D341Med (cell line): ENCODE data around the gene GBX1.

Source experiments
- DNase-seq: peaks from one replicate; pipeline ENCODE4 v3.0.0; 2012; ENCODE audit warnings: low spot score

GBX1 gene

DNA sequence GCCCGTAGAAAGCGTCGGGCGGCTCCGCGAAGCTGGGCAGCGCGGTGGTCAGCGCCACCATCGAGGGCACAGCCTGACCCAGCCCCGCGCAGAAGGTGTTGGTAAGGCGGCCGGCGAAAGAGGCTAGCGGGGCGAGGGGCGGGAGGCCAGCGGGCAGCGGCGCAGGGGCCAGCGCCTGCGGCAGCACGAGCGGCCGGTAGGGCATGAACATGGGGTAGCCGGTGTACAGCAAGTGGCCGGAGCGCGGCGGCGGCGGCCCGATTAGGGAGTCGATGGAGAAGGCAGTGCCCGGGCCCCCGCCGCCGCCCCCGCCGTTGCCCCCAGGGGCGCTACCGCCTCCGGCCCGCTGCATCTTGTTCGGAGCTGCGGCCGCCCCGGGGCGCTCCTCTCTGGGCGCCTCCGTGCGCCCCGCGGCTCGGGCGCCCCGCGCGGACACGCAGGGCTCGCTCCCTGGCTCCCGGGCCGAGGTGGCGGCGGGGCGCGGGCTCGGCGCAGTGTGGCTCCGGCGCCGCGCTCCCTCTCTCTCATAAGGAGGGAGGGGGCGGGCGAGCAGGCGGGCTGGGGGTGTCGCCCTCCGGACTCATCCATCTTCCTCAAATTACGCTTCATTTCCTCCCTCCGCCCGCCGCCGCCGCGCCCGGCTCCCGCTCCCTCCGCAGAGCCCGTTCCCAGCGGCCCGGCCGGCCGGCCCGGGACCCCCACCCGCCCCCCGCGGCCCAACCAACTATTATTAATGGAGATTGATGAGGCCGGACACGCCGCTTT is at the start of gene GBX1:
TSS of gene GBX1 (minus strand) at position 498 of the 765 bp plus-strand sequence. CDS start at position 352, 146 bp downstream.
- peak; percentile 76 for DNase-seq

- DNase-seq = no peak
Observed at GRCh38 chr7:151215396-151215795, 47.9 kb upstream of the GBX1 start.

DNA sequence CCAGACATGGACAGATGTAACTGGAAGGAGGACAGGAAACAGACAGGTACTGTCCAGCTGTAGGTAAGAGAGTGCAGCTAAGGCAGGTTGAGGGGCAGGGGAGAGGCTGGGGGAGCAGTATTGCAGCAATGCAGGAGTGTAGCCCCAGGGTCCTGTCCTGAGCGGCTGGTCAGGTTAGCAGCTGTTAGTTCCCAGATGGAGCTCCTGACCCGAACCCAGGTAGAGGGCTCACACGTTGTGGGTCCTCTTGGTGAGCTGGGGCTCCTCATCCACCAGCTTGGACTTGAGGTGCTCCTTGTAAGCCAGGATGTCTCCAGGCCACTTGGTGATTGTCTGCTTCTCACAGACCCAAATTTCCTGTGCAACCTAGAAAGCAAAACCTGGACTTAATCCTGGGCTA is 46.3 kb upstream of the GBX1 start:
- no peak for DNase-seq

- DNase-seq = no peak
Observed at GRCh38 chr7:151212626-151213025, 45.1 kb upstream of the GBX1 start.

DNA sequence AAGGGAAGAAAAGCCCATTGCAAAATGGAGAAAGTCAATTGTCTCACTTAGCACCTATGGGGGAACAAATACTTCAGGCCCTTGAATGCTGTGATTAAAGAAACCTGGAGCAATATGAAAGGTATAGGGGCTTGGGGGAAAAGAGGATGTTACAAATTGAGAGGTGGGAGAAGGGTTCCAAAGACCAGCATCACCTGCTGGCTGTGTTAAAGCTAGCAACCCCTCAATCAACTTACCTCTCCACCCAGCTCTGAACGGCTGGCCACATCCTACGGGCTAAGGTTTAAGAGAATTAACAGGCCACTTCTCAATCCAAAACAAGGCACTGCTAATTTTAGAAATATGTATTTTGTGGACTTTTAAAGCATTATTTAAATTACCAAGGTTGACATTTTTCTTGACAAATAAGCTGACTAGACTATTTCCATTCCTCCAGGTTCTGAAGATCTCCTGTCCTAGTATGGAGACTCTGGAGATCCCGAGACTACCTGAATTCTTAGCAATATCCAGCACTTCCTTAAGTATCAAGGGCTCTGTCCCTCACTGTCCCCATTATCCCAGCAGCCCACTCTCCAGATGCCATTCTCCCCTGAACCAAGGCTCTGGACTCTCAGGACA is 43.8 kb upstream of the GBX1 start:
- peak; percentile 18 for DNase-seq

DNA sequence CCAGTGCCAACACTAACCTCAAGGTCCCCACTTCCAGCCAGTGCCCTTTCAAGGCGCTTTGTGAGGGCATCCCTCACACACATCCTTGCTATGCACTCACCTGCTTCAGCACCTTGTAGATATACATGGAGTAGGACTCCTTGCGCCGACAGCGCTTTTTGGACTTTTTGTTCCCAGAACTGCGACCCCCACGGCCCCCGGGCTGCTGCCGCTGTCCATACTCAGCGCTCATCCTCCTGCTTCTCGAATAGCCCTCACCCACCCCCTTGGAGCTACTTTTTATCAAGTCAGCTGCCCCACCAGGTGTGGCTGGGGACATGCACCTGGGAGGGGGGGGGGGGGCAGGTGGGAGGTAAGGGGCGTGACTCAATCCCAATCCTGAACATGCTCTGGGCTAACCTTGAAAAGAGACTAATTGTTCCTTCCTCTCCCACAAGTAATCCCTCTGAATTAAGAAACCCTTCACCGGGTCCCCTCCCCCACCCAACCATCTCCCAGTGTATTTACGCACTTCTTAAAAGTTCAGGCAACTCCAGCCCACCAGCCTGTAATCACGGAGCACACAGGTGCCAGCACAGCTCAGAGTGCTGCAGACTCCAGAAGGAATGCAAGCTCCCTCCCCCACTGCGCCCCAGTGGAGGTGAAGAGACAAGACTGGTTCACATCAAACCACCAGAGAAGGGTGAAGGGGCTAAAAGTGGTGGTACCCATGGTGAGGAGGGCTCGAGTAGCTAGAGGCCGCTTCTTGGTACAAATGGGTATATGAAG is 42.8 kb upstream of the GBX1 start, which contains the start of gene H2BK1:
TSS of gene H2BK1 (minus strand) at position 402 of the 768 bp plus-strand sequence. CDS start at position 232, 170 bp downstream.
- DNase-seq = peak; percentile 19

DNA sequence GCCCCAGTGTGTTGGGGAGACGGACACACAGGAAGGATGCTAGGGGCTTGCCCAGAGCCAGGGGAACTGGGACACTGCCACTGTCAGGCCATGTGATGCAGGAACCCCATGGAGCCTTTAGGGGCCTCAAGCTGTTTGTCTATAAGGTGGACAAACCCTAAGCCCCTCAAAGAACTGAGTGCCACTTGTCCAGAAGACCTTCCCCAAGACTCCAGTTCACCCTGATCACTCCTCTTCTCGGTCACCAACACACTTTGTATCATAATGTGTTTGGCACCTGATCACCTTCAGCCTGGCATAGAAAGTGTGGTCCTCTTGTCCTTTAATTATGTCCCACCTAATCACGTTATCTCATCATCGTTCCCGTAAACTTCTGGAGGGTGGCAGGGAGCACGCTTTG is 42.1 kb upstream of the GBX1 start:
- no peak for DNase-seq

DNA sequence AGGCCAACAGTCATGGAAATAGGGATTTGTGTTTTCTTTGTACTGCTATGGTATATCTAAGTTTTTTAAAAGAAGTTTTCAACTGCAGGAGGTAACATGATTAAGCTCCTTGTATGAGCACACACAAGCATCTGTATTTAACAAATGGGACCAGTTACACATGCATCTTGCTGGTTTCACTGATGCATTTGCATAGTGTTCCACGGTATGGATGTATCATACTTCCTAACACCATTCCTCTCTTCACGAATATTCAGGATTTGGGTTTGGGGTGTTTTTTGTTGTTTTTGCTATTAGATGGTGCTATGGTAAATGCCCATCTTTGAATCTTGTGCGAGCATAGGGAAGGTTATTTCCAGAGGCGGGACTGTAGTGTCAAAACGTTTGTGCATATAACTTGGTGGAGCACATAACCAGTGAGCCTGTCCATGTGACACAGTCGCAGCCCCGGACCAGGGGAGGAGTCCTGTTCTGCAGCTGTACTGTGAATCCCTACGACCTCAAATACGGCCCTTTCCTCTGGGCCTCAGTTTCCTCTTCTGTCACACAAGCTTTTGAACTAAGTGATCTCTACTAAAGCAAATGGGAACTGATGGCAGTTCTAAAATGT is 40.9 kb upstream of the GBX1 start:
- DNase-seq = no peak

- no peak for DNase-seq
Observed at GRCh38 chr7:151207804-151208203, 40.3 kb upstream of the GBX1 start.

GRCh38 chr7:151207315-151207714 is 39.8 kb upstream of the GBX1 start:
- no peak for DNase-seq

- DNase-seq = no peak
Observed at GRCh38 chr7:151206914-151207313, 39.4 kb upstream of the GBX1 start.

DNA sequence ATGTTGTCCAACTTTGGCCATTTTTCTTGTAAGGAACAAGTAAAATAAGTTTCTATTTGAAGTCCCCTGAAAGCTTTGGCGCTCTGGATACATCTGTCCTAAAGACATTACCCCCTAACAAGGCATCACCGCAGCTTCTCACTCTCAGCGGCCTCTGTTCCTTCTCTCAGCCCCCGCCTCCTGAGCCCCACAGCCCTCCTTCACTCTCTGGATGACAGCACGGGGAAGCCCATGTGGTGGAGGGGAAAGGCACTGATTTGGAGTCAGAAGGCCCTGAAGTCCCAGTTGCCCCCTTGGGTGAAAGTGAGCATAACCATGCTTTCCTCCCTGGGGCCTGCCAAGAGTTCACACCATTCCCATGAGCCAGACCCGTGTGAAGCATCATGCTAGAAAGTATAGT is 38.2 kb upstream of the GBX1 start:
- DNase-seq = no peak

DNA sequence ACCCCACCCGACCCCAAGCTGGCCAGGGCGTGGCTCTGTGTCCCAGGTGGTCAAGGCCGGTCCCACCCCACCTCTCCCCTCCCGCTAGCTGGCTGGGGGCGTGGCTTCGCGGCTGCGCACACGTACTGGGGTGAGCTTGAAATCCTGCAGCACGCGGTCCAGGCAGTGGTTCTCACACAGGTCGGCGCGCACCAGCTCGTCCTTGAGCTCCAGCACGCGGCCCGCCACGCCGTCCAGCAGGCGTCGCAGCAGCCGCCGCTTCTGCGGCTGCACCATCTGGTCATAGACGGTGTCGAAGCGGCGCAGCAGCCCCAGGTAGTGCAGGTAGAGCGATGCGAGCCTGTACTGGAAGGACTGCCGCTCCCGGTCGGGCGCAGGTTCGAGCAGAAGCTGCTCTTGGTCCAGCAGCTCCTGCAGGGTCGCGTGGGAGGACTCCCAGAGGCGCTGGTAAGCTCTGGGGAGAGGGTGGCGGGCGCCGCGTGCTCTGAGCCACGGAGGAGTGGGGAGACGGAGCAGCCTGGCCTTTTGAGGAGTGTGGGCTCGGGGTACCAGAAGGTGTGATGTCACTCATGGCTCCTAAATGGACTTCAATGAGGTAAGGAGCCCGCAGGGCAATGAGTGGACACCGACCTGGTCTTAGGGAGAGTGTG is 37.0 kb upstream of the GBX1 start:
- no peak for DNase-seq

DNA sequence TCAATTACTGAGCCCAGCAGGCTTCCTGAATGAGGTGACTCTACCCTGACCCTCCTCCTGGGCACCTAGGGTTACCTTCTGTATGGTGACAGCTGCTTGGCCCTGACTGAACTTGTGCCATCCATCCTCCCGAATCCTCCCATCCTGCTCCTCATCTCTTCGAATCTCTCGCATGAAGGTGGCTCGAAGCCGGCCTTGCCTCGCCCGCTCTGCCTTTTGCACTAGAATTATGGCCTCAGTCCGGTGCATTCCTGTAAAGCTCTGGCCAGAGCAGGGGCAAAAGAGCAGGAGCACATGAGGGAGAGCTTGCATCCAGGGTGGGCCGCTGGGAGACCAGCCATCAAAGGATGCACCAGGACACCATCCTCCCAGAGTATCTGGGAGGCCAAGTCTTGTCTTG is 35.3 kb upstream of the GBX1 start:
- no peak for DNase-seq

DNA sequence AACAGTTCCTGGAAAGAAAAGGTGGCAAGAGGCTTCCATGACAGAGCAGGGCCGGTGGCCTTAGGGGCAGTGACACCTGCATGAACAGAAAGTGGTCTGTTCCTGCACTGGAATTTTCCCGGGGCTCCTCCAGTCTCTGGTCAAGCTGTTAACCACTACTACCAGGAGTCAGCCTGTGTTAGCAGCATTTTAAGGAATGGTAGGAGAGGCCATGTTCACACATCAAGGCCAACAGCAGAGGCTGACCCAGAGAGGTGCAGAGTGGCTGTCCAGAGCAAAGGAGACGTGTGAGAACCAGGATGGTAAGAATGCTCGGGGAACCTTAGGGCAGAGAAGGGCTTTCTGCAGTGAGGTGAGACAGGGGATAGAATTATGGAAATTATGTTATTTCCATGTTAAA is 34.3 kb upstream of the GBX1 start:
- DNase-seq = no peak

- no peak for DNase-seq
Observed at GRCh38 chr7:151201344-151201743, 33.9 kb upstream of the GBX1 start.

- peak; percentile 30 for DNase-seq
Observed at GRCh38 chr7:151198945-151199848, 31.7 kb upstream of the GBX1 start.

DNA sequence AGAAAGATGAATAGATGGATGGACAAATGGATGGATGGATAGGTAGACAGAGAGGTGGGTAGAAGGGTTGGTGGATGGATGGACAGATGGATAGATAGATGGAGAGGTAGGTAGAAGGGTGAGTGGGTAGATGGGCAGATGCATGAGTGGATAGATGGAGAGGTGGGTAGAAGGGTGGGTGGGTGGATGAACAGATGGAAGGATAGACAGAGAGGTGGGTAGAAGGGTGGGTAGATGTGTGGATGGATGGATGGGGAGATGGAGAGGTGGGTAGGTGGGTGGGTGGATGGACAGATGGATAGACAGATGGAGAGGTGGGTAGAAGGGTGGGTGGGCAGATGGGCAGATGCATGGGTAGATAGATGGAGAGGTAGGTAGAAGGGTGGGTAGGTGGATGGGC is 30.4 kb upstream of the GBX1 start:
- DNase-seq = no peak

- DNase-seq = no peak
Observed at GRCh38 chr7:151195616-151196450, 28.3 kb upstream of the GBX1 start.

GRCh38 chr7:151194188-151194587 is 26.7 kb upstream of the GBX1 start:
- no peak for DNase-seq
